Liver (tissue), 3 donors: ENCODE measurements around the gene SF3B3.

Experiments
- ATF3 ChIP-seq: IDR thresholded peaks from 2 replicates; pipeline ENCODE4 v1.6.1; 2016; ENCODE audit warnings: antibody characterized with exemption
- CTCF ChIP-seq: fragments of 150-350 bp; IDR thresholded peaks from 2 replicates; pipeline ENCODE4 v1.5.1; 2017; ENCODE audit warnings: improper control_type of control experiment, low read depth, low read length; ENCODE audit not compliant: missing input control
- FOXA1 ChIP-seq: IDR thresholded peaks from 2 replicates; pipeline ENCODE4 v1.6.1; 2016; ENCODE audit warnings: antibody characterized with exemption
- GABPA ChIP-seq, 2 donors: IDR thresholded peaks in 1 of 2; conservative IDR thresholded peaks in 1 of 2; 2 replicates each; pipeline ENCODE4 v1.6.1; 2016; ENCODE audit warnings: antibody characterized with exemption in 2 of 2, mild to moderate bottlenecking in 1 of 2, moderate library complexity in 1 of 2
- JUND ChIP-seq, 2 donors: IDR thresholded peaks; 2 replicates each; pipeline ENCODE4 v1.6.1; 2016; ENCODE audit warnings: antibody characterized with exemption in 2 of 2
- MAX ChIP-seq: IDR thresholded peaks from 2 replicates; pipeline ENCODE4 v1.6.1; 2016; ENCODE audit warnings: antibody characterized with exemption
- RAD21 ChIP-seq, 2 donors: IDR thresholded peaks; 2 replicates each; pipeline ENCODE4 v1.6.1; 2016; ENCODE audit warnings: antibody characterized with exemption in 2 of 2, mild to moderate bottlenecking in 2 of 2
- REST ChIP-seq: IDR thresholded peaks from 2 replicates; pipeline ENCODE4 v1.6.1; 2016; ENCODE audit warnings: antibody characterized with exemption, mild to moderate bottlenecking
- RXRA ChIP-seq, 2 donors: IDR thresholded peaks; 2 replicates each; pipeline ENCODE4 v1.6.1; 2017 to 2018; ENCODE audit warnings: antibody characterized with exemption in 2 of 2, mild to moderate bottlenecking in 1 of 2
- SP1 ChIP-seq: IDR thresholded peaks from 2 replicates; pipeline ENCODE4 v1.6.1; 2018; ENCODE audit warnings: antibody characterized with exemption, mild to moderate bottlenecking
- TAF1 ChIP-seq: conservative IDR thresholded peaks from 2 replicates; pipeline ENCODE4 v1.6.1; 2016; ENCODE audit warnings: antibody characterized with exemption, mild to moderate bottlenecking
- YY1 ChIP-seq: IDR thresholded peaks from 2 replicates; pipeline ENCODE4 v1.6.1; 2016; ENCODE audit warnings: antibody characterized with exemption, mild to moderate bottlenecking
- ZBTB33 ChIP-seq: IDR thresholded peaks from 2 replicates; pipeline ENCODE4 v1.6.1; 2016; ENCODE audit warnings: antibody characterized with exemption
- donor health status: healthy.
- donor health status: healthy.

- TF ChIP-seq CTCF = no peak
- TF ChIP-seq ZBTB33 = no peak
- no peak for TF ChIP-seq JUND (IDR thresholded peaks at IDR 0.05)
- no peak for TF ChIP-seq GABPA (IDR thresholded peaks at IDR 0.05 in 1 of 2, conservative IDR thresholded peaks at IDR 0.05 in 1 of 2)
- no peak for TF ChIP-seq REST
- TF ChIP-seq RAD21 (IDR thresholded peaks at IDR 0.05) = no peak
- no peak for TF ChIP-seq MAX
- TF ChIP-seq SP1 = no peak
- TF ChIP-seq YY1 = no peak
- no peak for TF ChIP-seq TAF1
- TF ChIP-seq RXRA (IDR thresholded peaks at IDR 0.05) = no peak
- TF ChIP-seq ATF3 = no peak
- TF ChIP-seq FOXA1 = no peak
These were observed 63.1 kb downstream of the SF3B3 start for GRCh38 chr16:70586731-70587130.
